Esophagus squamous epithelium (tissue), 5 donors: ENCODE results near the gene BAHCC1. TPM values are rescaled to one million over a fixed set of nuclear protein-coding genes. Genes with fewer than 3 reads are reported as not detected.

Experiments used
- DNase-seq: peaks from one replicate; lab custom pipeline; 2025; lab: John Stamatoyannopoulos, UW
- H3K27ac ChIP-seq, 4 donors: fragments of 200-600 bp; sonication (generic); one replicate each; pipeline ENCODE4 v1.5.1; 2016 to 2019; ENCODE audit warnings: mild to moderate bottlenecking in 1 of 4
- H3K27me3 ChIP-seq, 4 donors: fragments of 200-600 bp; sonication (generic); 1 replicate in 3 of 4; 2 replicates in 1 of 4; pipeline versions ENCODE4 v1.5.1 to v1.6.0; 2017 to 2021; ENCODE audit warnings: antibody characterized with exemption in 1 of 4
- H3K36me3 ChIP-seq, 3 donors: fragments of 200-600 bp; sonication (generic); one replicate each; pipeline ENCODE4 v1.5.1; 2016 to 2019
- H3K4me1 ChIP-seq, 3 donors: fragments of 200-600 bp; sonication (generic); one replicate each; pipeline ENCODE4 v1.5.1; 2017 to 2019
- H3K4me3 ChIP-seq, 4 donors: fragments of 200-600 bp; sonication (generic); 1 replicate in 3 of 4; 2 replicates in 1 of 4; pipeline ENCODE4 v1.5.1; 2016 to 2019; ENCODE audit warnings: mild to moderate bottlenecking in 2 of 4, moderate library complexity in 1 of 4
- H3K9me3 ChIP-seq, 3 donors: fragments of 200-600 bp; sonication (generic); one replicate each; pipeline ENCODE4 v1.5.1; 2016 to 2019
- POLR2A ChIP-seq, 4 donors: fragments of 450-650 bp; IDR thresholded peaks; one replicate each; pipeline ENCODE4 v1.6.1; 2017; ENCODE audit warnings: antibody characterized with exemption in 4 of 4, mild to moderate bottlenecking in 4 of 4, moderate library complexity in 3 of 4
- WGBS, 2 donors: methylation state at CpG; one replicate each; pipeline ENCODE4 v1.1.5; 2018; 5-methylcytosine and 5-hydroxymethylcytosine counted together
- intact Hi-C: fragments of 100-400 bp; cut with DNase I; formaldehyde crosslinking; loops from one replicate; pipeline ENCODE4 v1.15.0; 2022
- total RNA-seq, 4 donors: library from RNA; depleted of rRNA; stranded (reverse); fragments of >200 nt; gene quantifications; one replicate each; pipeline ENCODE4 v1.1.0, GENCODE V29; 2016
- TF ChIP-seq, protein P1 (sequence below), 6 experiments: fragments of 450-650 bp in 4 of 6; fragments of 200-600 bp in 2 of 6; sonication (generic) in 2 of 6; IDR thresholded peaks; one replicate each; pipeline ENCODE4 v1.5.1; 2016 to 2019; ENCODE audit warnings: antibody characterized with exemption in 6 of 6, mild to moderate bottlenecking in 4 of 6, moderate library complexity in 4 of 6
- donor health status: DM: yes; HTN: yes; CAD: no.

BAHCC1 gene
- total RNA-seq, 4 donors from 2014 or later, result 3.8 to 10.6 (median 5.4) TPM

DNA sequence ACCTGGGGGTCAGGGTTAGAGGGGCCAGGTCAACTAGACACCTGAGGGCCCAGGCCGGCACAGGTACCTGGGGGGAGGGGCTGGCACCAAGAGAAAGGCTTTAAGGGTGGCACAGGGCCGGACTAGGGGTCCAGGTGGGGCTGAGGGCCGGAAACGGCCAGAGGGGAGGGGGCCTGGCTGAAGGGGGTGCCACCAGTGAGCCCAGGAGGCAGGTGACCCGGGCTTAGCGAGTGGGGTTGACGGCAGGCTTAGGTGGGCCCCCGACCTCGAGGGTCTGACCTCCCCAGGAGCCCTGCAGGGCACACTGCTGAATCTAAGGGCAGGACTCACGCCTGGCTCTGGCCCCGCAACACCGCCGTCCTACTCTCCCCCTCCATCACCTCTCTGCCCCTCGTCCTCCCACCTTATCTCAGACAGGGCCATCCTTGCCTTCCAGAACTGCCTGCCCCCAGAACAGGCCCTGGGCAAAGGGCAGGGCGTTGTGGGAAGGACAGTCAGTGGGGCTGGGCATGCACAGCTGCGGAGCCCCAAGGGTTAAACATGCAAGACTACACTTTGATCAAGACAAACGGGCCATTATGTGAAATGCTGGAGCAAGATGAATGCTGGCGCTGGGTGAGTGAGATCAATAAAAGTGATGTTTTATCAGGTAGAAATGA is 73.0 kb downstream of the BAHCC1 start:
- peaks cover 0 to 10% (median 0%) of the 10 kb centered on the region in 3 donors for H3K4me1 ChIP-seq
- 79 to 82% methylated on average over 16 to 17 of the region's 18 CpGs for WGBS, 2 donors
- intact Hi-C loops, result no loop called here

GRCh38 chr17:81468770-81469121 is 73.5 kb downstream of the BAHCC1 start:
- intact Hi-C loops, result no loop called here

More for the DNA sequence above, 73.0 kb downstream of the BAHCC1 start:
- DNase-seq, result no peak
- TF ChIP-seq, protein P1, sequence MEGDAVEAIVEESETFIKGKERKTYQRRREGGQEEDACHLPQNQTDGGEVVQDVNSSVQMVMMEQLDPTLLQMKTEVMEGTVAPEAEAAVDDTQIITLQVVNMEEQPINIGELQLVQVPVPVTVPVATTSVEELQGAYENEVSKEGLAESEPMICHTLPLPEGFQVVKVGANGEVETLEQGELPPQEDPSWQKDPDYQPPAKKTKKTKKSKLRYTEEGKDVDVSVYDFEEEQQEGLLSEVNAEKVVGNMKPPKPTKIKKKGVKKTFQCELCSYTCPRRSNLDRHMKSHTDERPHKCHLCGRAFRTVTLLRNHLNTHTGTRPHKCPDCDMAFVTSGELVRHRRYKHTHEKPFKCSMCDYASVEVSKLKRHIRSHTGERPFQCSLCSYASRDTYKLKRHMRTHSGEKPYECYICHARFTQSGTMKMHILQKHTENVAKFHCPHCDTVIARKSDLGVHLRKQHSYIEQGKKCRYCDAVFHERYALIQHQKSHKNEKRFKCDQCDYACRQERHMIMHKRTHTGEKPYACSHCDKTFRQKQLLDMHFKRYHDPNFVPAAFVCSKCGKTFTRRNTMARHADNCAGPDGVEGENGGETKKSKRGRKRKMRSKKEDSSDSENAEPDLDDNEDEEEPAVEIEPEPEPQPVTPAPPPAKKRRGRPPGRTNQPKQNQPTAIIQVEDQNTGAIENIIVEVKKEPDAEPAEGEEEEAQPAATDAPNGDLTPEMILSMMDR (IDR thresholded peaks at IDR 0.05), result no peak
- TF ChIP-seq POLR2A (IDR thresholded peaks at IDR 0.05), result no peak
- Histone ChIP-seq H3K27ac (no peak overlapping the region), H3K9me3 (no peaks in the 10 kb centered on the region), H3K36me3 (peaks cover 0 to 7% (median 0%) of the 10 kb centered on the region in 3 donors), H3K27me3 (no peaks in the 10 kb centered on the region), H3K4me3 (no peak overlapping the region)

DNA sequence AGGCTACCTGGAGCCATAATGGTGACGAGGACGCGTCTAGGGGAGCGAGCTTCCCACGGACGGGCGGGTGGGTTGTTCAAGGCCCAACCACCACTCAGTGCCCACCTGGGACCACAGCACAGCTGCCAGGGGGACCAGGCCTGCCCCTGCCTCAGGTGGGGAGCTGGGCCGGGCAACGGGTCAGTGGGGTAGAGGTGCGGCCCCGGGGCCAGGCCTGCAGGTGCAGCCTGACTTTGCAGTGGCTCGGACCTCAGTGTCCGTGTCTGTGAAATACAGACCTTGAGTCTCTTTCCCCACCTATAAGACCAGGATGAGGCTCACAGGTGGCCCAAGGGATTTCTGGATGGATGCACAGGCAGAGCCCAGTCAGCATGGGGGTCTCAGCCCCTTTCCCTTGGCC is 74.0 kb downstream of the BAHCC1 start:
- TF ChIP-seq, protein P1 (IDR thresholded peaks at IDR 0.05), result no peak
- TF ChIP-seq POLR2A (IDR thresholded peaks at IDR 0.05), result no peak
- H3K27ac ChIP-seq, result no peak overlapping the region
- H3K4me1 ChIP-seq, result peaks cover 0 to 10% (median 0%) of the 10 kb centered on the region in 3 donors
- intact Hi-C loops, result no loop called here
- no peak for DNase-seq
- no peaks in the 10 kb centered on the region for H3K9me3 ChIP-seq
- no peak overlapping the region for H3K4me3 ChIP-seq
- H3K36me3 ChIP-seq, result no peaks in the 10 kb centered on the region
- no CpG with 5 or more reads among the region's 13 CpGs for WGBS, 2 donors
- no peaks in the 10 kb centered on the region for H3K27me3 ChIP-seq

More at GRCh38 chr17:81468770-81469121, 73.5 kb downstream of the BAHCC1 start:
- DNase-seq, result no peak
- peaks cover 0 to 2% (median 0%) of the 10 kb centered on the region in 3 donors for H3K36me3 ChIP-seq
- no peak overlapping the region for H3K27ac ChIP-seq
- no peak overlapping the region for H3K4me3 ChIP-seq
- H3K9me3 ChIP-seq, result no peaks in the 10 kb centered on the region
- H3K4me1 ChIP-seq, result peaks cover 0 to 10% (median 0%) of the 10 kb centered on the region in 3 donors
- TF ChIP-seq, protein P1 (IDR thresholded peaks at IDR 0.05), result no peak
- no peak for TF ChIP-seq POLR2A (IDR thresholded peaks at IDR 0.05)
- WGBS, 2 donors, result 76 to 83% methylated on average over 6 to 13 of the region's 18 CpGs
- H3K27me3 ChIP-seq, result no peaks in the 10 kb centered on the region

DNA sequence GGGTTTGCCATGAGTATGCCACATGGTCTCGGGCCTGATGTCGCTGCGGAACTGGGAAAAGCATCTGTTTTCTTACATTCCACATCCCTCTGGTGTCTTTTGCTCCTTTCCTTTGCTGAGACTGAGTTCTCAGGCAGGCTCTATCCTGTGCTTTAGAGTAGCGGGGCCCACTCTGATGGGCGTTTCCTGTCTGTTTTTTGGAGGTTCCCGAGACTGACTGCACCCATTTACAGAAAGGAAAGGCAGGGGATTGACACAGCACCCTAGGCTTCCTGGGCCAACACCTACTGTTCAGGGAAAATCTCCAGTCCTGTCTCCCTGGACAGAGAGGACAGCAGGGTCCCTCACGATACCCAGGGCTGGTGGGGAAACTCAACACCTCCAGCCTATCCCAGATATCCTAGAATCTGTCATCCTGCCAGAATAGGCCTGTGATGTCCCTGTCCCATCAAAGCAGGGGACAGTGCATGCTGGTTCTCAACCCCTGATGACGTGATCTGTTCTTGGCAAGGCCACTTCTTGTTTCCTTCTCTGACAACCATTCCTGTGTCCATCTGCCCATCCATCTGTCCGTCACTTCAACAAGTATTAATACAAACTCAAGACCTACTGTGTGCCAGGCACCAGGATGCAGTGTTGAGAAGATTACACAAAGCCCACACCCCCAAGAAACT is 75.2 kb downstream of the BAHCC1 start:
- no peak overlapping the region for H3K4me3 ChIP-seq
- intact Hi-C loops, result no loop called here
- 86 to 91% methylated on average over 6 to 8 of the region's 9 CpGs for WGBS, 2 donors
- no peaks in the 10 kb centered on the region for H3K9me3 ChIP-seq
- H3K4me1 ChIP-seq, result peaks cover 0 to 10% (median 0%) of the 10 kb centered on the region in 3 donors
- H3K36me3 ChIP-seq, result no peaks in the 10 kb centered on the region
- peak overlapping the region in 1 of 4 donors; percentile 33 for H3K27ac ChIP-seq
- no peaks in the 10 kb centered on the region for H3K27me3 ChIP-seq
- TF ChIP-seq, protein P1 (IDR thresholded peaks at IDR 0.05), result no peak
- no peak for TF ChIP-seq POLR2A (IDR thresholded peaks at IDR 0.05)
- no peak for DNase-seq
